Mesothelial cell of epicardium (in vitro differentiated cells): ENCODE results near the gene C4orf50. TPM values are rescaled to one million over a fixed set of nuclear protein-coding genes. Genes with fewer than 3 reads are reported as not detected.

Source experiments
- DNase-seq, 2 experiments: peaks; one replicate each; pipeline ENCODE4 v3.0.0; 2021; ENCODE audit warnings: low spot score in 2 of 2; ENCODE audit not compliant: unreplicated experiment in 2 of 2
- H3K27ac Mint-ChIP-seq: 2 replicates; pipeline ENCODE4 v1.8.0; 2021; ENCODE audit warnings: mixed read lengths
- H3K27me3 Mint-ChIP-seq: 2 replicates; pipeline ENCODE4 v1.8.0; 2021; ENCODE audit warnings: low read depth, mixed read lengths
- H3K36me3 Mint-ChIP-seq: 2 replicates; pipeline ENCODE4 v1.8.0; 2021; ENCODE audit warnings: mixed read lengths
- H3K4me1 Mint-ChIP-seq: 2 replicates; pipeline ENCODE4 v1.8.0; 2021; ENCODE audit warnings: mixed read lengths
- H3K4me3 Mint-ChIP-seq: 2 replicates; pipeline ENCODE4 v1.8.0; 2021; ENCODE audit warnings: mild to moderate bottlenecking, moderate library complexity, mixed read lengths
- H3K9me3 Mint-ChIP-seq: 2 replicates; pipeline ENCODE4 v1.8.0; 2021; ENCODE audit warnings: mixed read lengths
- total RNA-seq: library from RNA; stranded (reverse); gene quantifications from 3 replicates; pipeline ENCODE4 v1.2.1, GENCODE V29; 2021
- TF ChIP-seq, protein P1 (sequence below): fragments of 200-600 bp; sonication (generic); IDR thresholded peaks from one replicate; pipeline ENCODE4 v1.5.0; 2021; ENCODE audit warnings: antibody characterized with exemption; ENCODE audit not compliant: unreplicated experiment

C4orf50 gene
- total RNA-seq, 1 donor from 2014 or later: 0.04 TPM

- Mint-ChIP-seq H3K27ac (no peak overlapping the region), H3K4me1 (peaks cover 2% of the 10 kb centered on the region), H3K9me3 (peaks cover 1% of the 10 kb centered on the region), H3K36me3 (no peaks in the 10 kb centered on the region), H3K4me3 (no peak overlapping the region), H3K27me3 (peaks cover 59% of the 10 kb centered on the region)
- TF ChIP-seq, protein P1, sequence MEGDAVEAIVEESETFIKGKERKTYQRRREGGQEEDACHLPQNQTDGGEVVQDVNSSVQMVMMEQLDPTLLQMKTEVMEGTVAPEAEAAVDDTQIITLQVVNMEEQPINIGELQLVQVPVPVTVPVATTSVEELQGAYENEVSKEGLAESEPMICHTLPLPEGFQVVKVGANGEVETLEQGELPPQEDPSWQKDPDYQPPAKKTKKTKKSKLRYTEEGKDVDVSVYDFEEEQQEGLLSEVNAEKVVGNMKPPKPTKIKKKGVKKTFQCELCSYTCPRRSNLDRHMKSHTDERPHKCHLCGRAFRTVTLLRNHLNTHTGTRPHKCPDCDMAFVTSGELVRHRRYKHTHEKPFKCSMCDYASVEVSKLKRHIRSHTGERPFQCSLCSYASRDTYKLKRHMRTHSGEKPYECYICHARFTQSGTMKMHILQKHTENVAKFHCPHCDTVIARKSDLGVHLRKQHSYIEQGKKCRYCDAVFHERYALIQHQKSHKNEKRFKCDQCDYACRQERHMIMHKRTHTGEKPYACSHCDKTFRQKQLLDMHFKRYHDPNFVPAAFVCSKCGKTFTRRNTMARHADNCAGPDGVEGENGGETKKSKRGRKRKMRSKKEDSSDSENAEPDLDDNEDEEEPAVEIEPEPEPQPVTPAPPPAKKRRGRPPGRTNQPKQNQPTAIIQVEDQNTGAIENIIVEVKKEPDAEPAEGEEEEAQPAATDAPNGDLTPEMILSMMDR: no peak
- DNase-seq: no peak
These were observed 100.6 kb downstream of the C4orf50 start for GRCh38 chr4:5917672-5918071.

DNA sequence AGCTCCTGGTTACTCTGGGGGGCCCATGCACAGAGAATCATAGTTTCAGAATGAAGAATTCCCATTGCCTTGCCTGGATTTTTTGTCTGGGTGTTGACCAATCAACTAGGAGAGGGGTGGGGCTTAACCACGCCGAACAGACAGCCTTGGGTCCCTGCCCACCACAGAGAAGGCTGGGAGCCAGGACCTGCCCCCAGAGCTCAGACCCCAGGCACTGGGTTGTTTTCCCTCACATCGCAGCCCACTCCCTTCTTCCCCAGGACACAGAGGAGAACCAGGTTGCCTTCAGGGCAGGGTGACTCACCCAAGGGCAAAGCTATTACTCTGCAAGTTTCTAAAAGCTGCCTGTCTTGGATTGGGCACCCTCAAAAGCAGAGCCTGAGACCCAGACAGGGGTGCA, 102.0 kb downstream of the C4orf50 start:
- no peak for DNase-seq
- peaks cover 4% of the 10 kb centered on the region for H3K4me1 Mint-ChIP-seq
- H3K27ac Mint-ChIP-seq: no peak overlapping the region
- TF ChIP-seq, protein P1: no peak
- H3K4me3 Mint-ChIP-seq: no peak overlapping the region
- peaks cover 9% of the 10 kb centered on the region for H3K9me3 Mint-ChIP-seq
- H3K36me3 Mint-ChIP-seq: no peaks in the 10 kb centered on the region
- H3K27me3 Mint-ChIP-seq: peaks cover 46% of the 10 kb centered on the region

DNA sequence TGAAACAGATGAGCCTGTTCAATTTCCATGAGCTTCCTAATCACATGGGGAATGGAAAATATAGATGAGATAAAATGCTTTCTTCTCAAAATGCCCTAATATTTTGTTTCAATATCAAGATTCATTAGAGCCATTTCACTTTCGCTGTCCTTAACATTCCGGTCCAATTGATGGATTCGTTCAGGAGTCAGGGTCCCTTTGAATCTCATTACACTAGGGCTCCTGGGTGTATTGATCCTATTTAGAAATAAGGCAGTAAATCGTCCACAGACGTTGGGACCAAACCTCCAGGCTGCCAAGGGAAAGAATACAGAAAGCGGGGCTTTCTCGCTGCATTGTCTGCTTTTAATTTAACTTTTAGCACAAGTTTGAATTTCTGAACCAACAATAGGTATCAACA, 104.8 kb downstream of the C4orf50 start:
- Mint-ChIP-seq H3K36me3 (no peaks in the 10 kb centered on the region), H3K27me3 (peaks cover 34% of the 10 kb centered on the region), H3K4me1 (peaks cover 2% of the 10 kb centered on the region), H3K9me3 (peaks cover 21% of the 10 kb centered on the region), H3K4me3 (no peak overlapping the region), H3K27ac (no peak overlapping the region)
- DNase-seq: no peak
- TF ChIP-seq, protein P1: no peak

GRCh38 chr4:5912614-5913019, 105.6 kb downstream of the C4orf50 start:
- Mint-ChIP-seq H3K9me3 (peaks cover 25% of the 10 kb centered on the region), H3K27ac (no peak overlapping the region), H3K27me3 (peaks cover 34% of the 10 kb centered on the region), H3K4me1 (peaks cover 2% of the 10 kb centered on the region), H3K4me3 (no peak overlapping the region), H3K36me3 (no peaks in the 10 kb centered on the region)
- TF ChIP-seq, protein P1: no peak
- no peak for DNase-seq

- Mint-ChIP-seq H3K36me3 (no peaks in the 10 kb centered on the region), H3K27ac (no peak overlapping the region), H3K27me3 (peaks cover 55% of the 10 kb centered on the region), H3K9me3 (peaks cover 30% of the 10 kb centered on the region), H3K4me1 (peaks cover 2% of the 10 kb centered on the region), H3K4me3 (no peak overlapping the region)
- TF ChIP-seq, protein P1: no peak
- no peak for DNase-seq
These were observed 109.3 kb downstream of the C4orf50 start for GRCh38 chr4:5908876-5909427.

- Mint-ChIP-seq H3K27ac (no peak overlapping the region), H3K4me1 (no peaks in the 10 kb centered on the region), H3K36me3 (no peaks in the 10 kb centered on the region), H3K9me3 (peaks cover 21% of the 10 kb centered on the region), H3K4me3 (no peak overlapping the region), H3K27me3 (peaks cover 78% of the 10 kb centered on the region)
- TF ChIP-seq, protein P1: no peak
- no peak for DNase-seq
These were observed 112.0 kb downstream of the C4orf50 start for GRCh38 chr4:5906191-5906590.
